OCI-LY1 (cell line): ENCODE data around the gene NKPD1.

Experiments used
- H2AFZ ChIP-seq: fragments of 200-600 bp; sonication (generic), shearing (Covaris generic); 2 replicates; pipeline ENCODE4 v1.6.0; 2014; ENCODE audit warnings: antibody characterized with exemption, mild to moderate bottlenecking, low read length
- H3F3A ChIP-seq: fragments of 200-600 bp; sonication (generic), shearing (Covaris generic); 2 replicates; pipeline ENCODE4 v1.6.0; 2014; ENCODE audit warnings: mild to moderate bottlenecking, antibody characterized with exemption, low read length, moderate library complexity; ENCODE audit not compliant: insufficient read depth
- H3K27ac ChIP-seq: fragments of 200-600 bp; sonication (generic); 2 replicates; pipeline ENCODE4 v1.5.1; 2014; ENCODE audit warnings: low read length, mixed run types, mild to moderate bottlenecking, low read depth; ENCODE audit not compliant: poor library complexity, severe bottlenecking
- H3K27me3 ChIP-seq: fragments of 200-600 bp; sonication (generic); 2 replicates; pipeline ENCODE4 v1.6.0; 2014; ENCODE audit warnings: antibody characterized with exemption, mild to moderate bottlenecking, low read length, moderate library complexity; ENCODE audit not compliant: insufficient read depth
- H3K36me3 ChIP-seq: fragments of 200-600 bp; sonication (generic); 2 replicates; pipeline ENCODE4 v1.6.1; 2014; ENCODE audit warnings: mild to moderate bottlenecking, antibody characterized with exemption, low read length, moderate library complexity, mixed read lengths; ENCODE audit not compliant: insufficient read depth
- H3K4me1 ChIP-seq: fragments of 200-600 bp; sonication (generic); 2 replicates; pipeline ENCODE4 v1.5.1; 2014; ENCODE audit warnings: mild to moderate bottlenecking, low read length, moderate library complexity; ENCODE audit not compliant: insufficient read depth, severe bottlenecking
- H3K4me2 ChIP-seq: fragments of 200-600 bp; sonication (generic), shearing (Covaris generic); 2 replicates; pipeline ENCODE4 v1.6.1; 2014; ENCODE audit warnings: low read length
- H3K4me3 ChIP-seq: fragments of 200-600 bp; sonication (generic); 2 replicates; pipeline ENCODE4 v1.5.1; 2014; ENCODE audit warnings: low read length, low read depth, mild to moderate bottlenecking, mixed read lengths; ENCODE audit not compliant: poor library complexity, severe bottlenecking
- H3K79me2 ChIP-seq: fragments of 200-600 bp; shearing (Covaris generic); 2 replicates; pipeline ENCODE4 v1.6.1; 2016; ENCODE audit warnings: mixed run types, low read length, mixed read lengths; ENCODE audit not compliant: insufficient read depth
- H3K9ac ChIP-seq: fragments of 200-600 bp; sonication (generic), shearing (Covaris generic); 2 replicates; pipeline ENCODE4 v1.6.1; 2014; ENCODE audit warnings: mild to moderate bottlenecking, low read length, mixed read lengths
- H3K9me2 ChIP-seq: fragments of 200-600 bp; sonication (generic), shearing (Covaris generic); 2 replicates; pipeline ENCODE4 v1.6.1; 2014; ENCODE audit warnings: low read depth, mild to moderate bottlenecking, low read length, mixed read lengths
- H3K9me3 ChIP-seq: fragments of 200-600 bp; shearing (Covaris generic); 2 replicates; pipeline ENCODE4 v1.6.1; 2014; ENCODE audit warnings: low read length, mixed read lengths
- H4K20me1 ChIP-seq: fragments of 200-600 bp; sonication (generic), shearing (Covaris generic); 2 replicates; pipeline ENCODE4 v1.6.0; 2016; ENCODE audit warnings: mild to moderate bottlenecking, low read length; ENCODE audit not compliant: insufficient read depth
- EZH2 ChIP-seq: fragments of 200-600 bp; sonication (generic), shearing (Covaris generic); IDR thresholded peaks from 2 replicates; pipeline ENCODE4 v1.8.0; 2017; ENCODE audit warnings: borderline replicate concordance, mixed run types, mild to moderate bottlenecking, antibody characterized with exemption, low read length, moderate library complexity, mixed read lengths
- TF ChIP-seq, protein P1 (sequence below): fragments of 200-600 bp; sonication (generic), shearing (Covaris generic); IDR thresholded peaks from 2 replicates; pipeline ENCODE4 v1.5.1; 2017; ENCODE audit warnings: mild to moderate bottlenecking, antibody characterized with exemption, low read length, moderate library complexity, mixed read lengths

NKPD1 gene

GRCh38 chr19:45150751-45151281 is 10.0 kb downstream of the NKPD1 start:
- no peaks in the 10 kb centered on the region for H3K79me2 ChIP-seq
- no peaks in the 10 kb centered on the region for H3K9me2 ChIP-seq
- no peak overlapping the region for H3K4me2 ChIP-seq
- H3F3A ChIP-seq: no peaks in the 10 kb centered on the region
- H3K27me3 ChIP-seq: no peaks in the 10 kb centered on the region
- no peak overlapping the region for H3K4me3 ChIP-seq
- H3K9ac ChIP-seq: no peak overlapping the region
- H3K4me1 ChIP-seq: no peaks in the 10 kb centered on the region
- peaks cover 5% of the 10 kb centered on the region; the same call in 1 of the 2 replicates for H3K36me3 ChIP-seq
- no peaks in the 10 kb centered on the region for H4K20me1 ChIP-seq
- no peak overlapping the region for H2AFZ ChIP-seq
- TF ChIP-seq, protein P1, sequence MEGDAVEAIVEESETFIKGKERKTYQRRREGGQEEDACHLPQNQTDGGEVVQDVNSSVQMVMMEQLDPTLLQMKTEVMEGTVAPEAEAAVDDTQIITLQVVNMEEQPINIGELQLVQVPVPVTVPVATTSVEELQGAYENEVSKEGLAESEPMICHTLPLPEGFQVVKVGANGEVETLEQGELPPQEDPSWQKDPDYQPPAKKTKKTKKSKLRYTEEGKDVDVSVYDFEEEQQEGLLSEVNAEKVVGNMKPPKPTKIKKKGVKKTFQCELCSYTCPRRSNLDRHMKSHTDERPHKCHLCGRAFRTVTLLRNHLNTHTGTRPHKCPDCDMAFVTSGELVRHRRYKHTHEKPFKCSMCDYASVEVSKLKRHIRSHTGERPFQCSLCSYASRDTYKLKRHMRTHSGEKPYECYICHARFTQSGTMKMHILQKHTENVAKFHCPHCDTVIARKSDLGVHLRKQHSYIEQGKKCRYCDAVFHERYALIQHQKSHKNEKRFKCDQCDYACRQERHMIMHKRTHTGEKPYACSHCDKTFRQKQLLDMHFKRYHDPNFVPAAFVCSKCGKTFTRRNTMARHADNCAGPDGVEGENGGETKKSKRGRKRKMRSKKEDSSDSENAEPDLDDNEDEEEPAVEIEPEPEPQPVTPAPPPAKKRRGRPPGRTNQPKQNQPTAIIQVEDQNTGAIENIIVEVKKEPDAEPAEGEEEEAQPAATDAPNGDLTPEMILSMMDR: no peak
- no peak for TF ChIP-seq EZH2
- no peaks in the 10 kb centered on the region for H3K9me3 ChIP-seq
- no peak overlapping the region for H3K27ac ChIP-seq

- H3K79me2 ChIP-seq: no peaks in the 10 kb centered on the region
- H3K4me1 ChIP-seq: no peaks in the 10 kb centered on the region
- no peak overlapping the region for H3K4me2 ChIP-seq
- no peaks in the 10 kb centered on the region for H3K9me3 ChIP-seq
- no peak overlapping the region for H3K27ac ChIP-seq
- no peaks in the 10 kb centered on the region for H3K9me2 ChIP-seq
- no peaks in the 10 kb centered on the region for H4K20me1 ChIP-seq
- H3K9ac ChIP-seq: no peak overlapping the region
- H3F3A ChIP-seq: no peaks in the 10 kb centered on the region
- TF ChIP-seq, protein P1: no peak
- TF ChIP-seq EZH2: no peak
- no peaks in the 10 kb centered on the region for H3K27me3 ChIP-seq
- H3K36me3 ChIP-seq: peaks cover 7% of the 10 kb centered on the region; the same call in 1 of the 2 replicates
- no peak overlapping the region for H2AFZ ChIP-seq
- H3K4me3 ChIP-seq: no peak overlapping the region
Measured at GRCh38 chr19:45150180-45150579, 10.6 kb downstream of the NKPD1 start.

DNA sequence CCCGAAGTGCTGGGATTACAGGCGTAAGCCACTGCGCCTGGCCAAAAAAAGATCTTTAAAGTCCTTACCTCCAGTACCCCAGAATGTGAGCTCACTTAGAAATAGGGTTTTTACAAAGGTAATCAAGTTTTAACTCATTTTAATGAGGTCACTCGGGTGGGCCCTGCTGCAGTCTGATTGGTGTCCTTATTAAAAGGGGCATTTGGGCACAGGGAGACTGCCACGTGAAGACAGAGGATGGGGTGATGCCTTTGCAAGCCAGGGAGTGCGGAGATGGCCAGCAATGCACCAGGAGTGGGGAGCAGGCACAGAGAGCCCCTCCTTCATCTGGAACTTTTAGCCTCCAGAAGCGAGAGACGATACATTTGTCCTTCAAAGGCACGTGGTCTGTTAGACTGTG is 11.7 kb downstream of the NKPD1 start:
- TF ChIP-seq, protein P1: no peak
- no peak for TF ChIP-seq EZH2
- Histone ChIP-seq H3K79me2 (no peaks in the 10 kb centered on the region), H3K4me2 (no peak overlapping the region), H3K9me3 (no peaks in the 10 kb centered on the region), H3K27me3 (no peaks in the 10 kb centered on the region), H3K27ac (no peak overlapping the region), H3K4me3 (no peak overlapping the region), H2AFZ (no peak overlapping the region), H3K4me1 (no peaks in the 10 kb centered on the region), H3K36me3 (peaks cover 12% of the 10 kb centered on the region), H3K9me2 (no peaks in the 10 kb centered on the region), H4K20me1 (no peaks in the 10 kb centered on the region), H3F3A (no peaks in the 10 kb centered on the region), H3K9ac (no peak overlapping the region)
